Thoracic aorta (tissue), 2 donors: ENCODE results near the gene C16orf54. TPM values are rescaled to one million over a fixed set of nuclear protein-coding genes. Genes with fewer than 3 reads are reported as not detected.
"Not testable (repeated sequence)": the region's sequence is repeated elsewhere in the genome, so short reads cannot be mapped to it uniquely, and the experiment has no call there.

Source experiments
- ATAC-seq: fragments of 150-250 bp; one replicate; pipeline ENCODE4 v1.8.0; 2017; ENCODE audit warnings: low read depth; ENCODE audit not compliant: insufficient number of reproducible peaks, low FRiP score
- DNase-seq: peaks from one replicate; pipeline ENCODE4 v3.0.0-alpha.2; 2020; ENCODE audit warnings: low spot score
- H3K27ac ChIP-seq, 2 donors: fragments of 200-600 bp; sonication (generic); 1 replicate in 1 of 2; 2 replicates in 1 of 2; pipeline ENCODE4 v1.5.1; 2016; ENCODE audit warnings: mild to moderate bottlenecking in 2 of 2, moderate library complexity in 2 of 2
- H3K27me3 ChIP-seq: fragments of 200-600 bp; sonication (generic); replicated peaks from 2 replicates; pipeline ENCODE4 v1.6.0; 2016; ENCODE audit warnings: mild to moderate bottlenecking; ENCODE audit not compliant: insufficient read depth
- H3K36me3 ChIP-seq: fragments of 200-600 bp; sonication (generic); one replicate; pipeline ENCODE4 v1.5.1; 2016
- H3K4me1 ChIP-seq, 2 donors: fragments of 200-600 bp; sonication (generic); 1 replicate in 1 of 2; 2 replicates in 1 of 2; pipeline versions ENCODE4 v1.5.1 to v1.6.0; 2016; ENCODE audit warnings: low read depth in 2 of 2, mild to moderate bottlenecking in 1 of 2; ENCODE audit not compliant: control insufficient read depth in 1 of 2
- H3K4me3 ChIP-seq: fragments of 200-600 bp; sonication (generic); 2 replicates; pipeline ENCODE4 v1.5.1; 2016; ENCODE audit warnings: mild to moderate bottlenecking
- H3K9me3 ChIP-seq: fragments of 200-600 bp; sonication (generic); 2 replicates; pipeline ENCODE4 v1.5.1; 2016
- total RNA-seq, 2 donors: library from RNA; depleted of rRNA; stranded (reverse); fragments of >200 nt; gene quantifications; one replicate each; pipeline versions ENCODE4 v1.1.0 to v1.2.3, GENCODE V29; 2016
- TF ChIP-seq, protein P1 (sequence below): fragments of 200-600 bp; sonication (generic); IDR thresholded peaks from one replicate; pipeline ENCODE4 v1.5.1; 2019; ENCODE audit warnings: antibody characterized with exemption

C16orf54 gene
- total RNA-seq, 2 donors from 2014 or later = 2.8 to 3.4 TPM

DNA sequence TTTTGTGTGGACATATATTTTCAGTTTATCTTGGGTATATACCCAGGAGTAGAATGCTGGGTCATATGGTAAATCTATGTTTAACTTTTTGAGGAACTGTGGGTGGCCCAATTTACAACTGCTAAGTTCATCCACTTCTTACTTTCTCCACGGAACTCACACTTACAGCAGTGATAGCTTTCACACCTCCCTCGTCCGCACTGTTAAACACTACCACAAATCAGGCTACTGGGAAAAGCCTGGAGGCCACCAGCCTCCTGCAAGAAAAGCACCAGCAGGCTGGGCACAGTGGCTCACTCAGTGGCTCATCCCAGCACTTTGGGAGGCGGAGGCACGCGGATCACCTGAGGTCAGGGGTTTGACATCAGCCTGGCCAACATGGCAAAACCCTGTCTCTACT lies 17.5 kb upstream of the C16orf54 start:
- no peak overlapping the region for H3K27ac ChIP-seq
- DNase-seq = no peak
- TF ChIP-seq, protein P1, sequence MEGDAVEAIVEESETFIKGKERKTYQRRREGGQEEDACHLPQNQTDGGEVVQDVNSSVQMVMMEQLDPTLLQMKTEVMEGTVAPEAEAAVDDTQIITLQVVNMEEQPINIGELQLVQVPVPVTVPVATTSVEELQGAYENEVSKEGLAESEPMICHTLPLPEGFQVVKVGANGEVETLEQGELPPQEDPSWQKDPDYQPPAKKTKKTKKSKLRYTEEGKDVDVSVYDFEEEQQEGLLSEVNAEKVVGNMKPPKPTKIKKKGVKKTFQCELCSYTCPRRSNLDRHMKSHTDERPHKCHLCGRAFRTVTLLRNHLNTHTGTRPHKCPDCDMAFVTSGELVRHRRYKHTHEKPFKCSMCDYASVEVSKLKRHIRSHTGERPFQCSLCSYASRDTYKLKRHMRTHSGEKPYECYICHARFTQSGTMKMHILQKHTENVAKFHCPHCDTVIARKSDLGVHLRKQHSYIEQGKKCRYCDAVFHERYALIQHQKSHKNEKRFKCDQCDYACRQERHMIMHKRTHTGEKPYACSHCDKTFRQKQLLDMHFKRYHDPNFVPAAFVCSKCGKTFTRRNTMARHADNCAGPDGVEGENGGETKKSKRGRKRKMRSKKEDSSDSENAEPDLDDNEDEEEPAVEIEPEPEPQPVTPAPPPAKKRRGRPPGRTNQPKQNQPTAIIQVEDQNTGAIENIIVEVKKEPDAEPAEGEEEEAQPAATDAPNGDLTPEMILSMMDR = no peak
- H3K27me3 ChIP-seq = no peaks in the 10 kb centered on the region
- no peak overlapping the region for H3K4me3 ChIP-seq
- no peaks in the 10 kb centered on the region for H3K36me3 ChIP-seq
- no peak for ATAC-seq
- H3K9me3 ChIP-seq = no peaks in the 10 kb centered on the region
- no peaks in the 10 kb centered on the region for H3K4me1 ChIP-seq

DNA sequence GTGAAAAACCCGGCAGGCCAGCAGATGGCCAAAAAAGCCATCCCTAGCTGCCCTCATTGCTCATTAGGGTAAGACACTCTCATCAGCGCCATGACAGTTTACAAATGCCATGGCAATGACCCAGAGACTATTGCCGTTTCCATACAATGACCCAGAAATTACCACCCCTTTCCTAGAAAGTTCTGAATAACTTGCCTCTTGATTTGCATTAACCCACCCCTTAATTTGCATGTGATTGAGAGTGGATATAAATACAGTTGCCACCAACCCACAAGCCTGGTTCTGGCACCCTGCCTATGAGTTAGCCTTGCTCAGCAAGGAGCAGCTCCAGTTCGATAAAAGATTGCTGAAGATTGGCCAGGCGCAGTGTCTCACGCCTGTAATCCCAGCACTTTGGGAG lies 16.1 kb upstream of the C16orf54 start:
- no peaks in the 10 kb centered on the region for H3K36me3 ChIP-seq
- H3K27ac ChIP-seq = no peak overlapping the region
- no peak overlapping the region for H3K4me3 ChIP-seq
- H3K27me3 ChIP-seq = no peaks in the 10 kb centered on the region
- H3K4me1 ChIP-seq = no peaks in the 10 kb centered on the region
- DNase-seq = no peak
- no peak for ATAC-seq
- no peaks in the 10 kb centered on the region for H3K9me3 ChIP-seq
- TF ChIP-seq, protein P1 = no peak

DNA sequence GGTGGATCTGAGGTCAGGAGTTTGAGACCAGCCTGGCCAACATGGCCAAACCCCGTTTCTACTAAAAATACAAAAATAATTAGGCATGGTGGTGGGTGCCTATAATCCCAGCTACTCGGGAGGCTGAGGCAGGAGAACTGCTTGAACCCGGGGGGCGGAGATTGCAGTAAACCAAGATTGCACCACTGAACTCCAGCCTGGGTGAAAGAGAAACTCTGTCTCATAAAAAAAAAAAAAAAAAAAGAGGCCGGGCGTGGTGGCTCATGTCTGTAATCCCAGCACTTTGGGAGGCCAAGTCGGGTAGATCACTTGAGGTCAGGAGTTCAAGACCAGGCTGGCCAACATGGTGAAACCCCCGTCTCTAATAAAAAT lies 15.5 kb upstream of the C16orf54 start:
- H3K27ac ChIP-seq = not testable (repeated sequence)

DNA sequence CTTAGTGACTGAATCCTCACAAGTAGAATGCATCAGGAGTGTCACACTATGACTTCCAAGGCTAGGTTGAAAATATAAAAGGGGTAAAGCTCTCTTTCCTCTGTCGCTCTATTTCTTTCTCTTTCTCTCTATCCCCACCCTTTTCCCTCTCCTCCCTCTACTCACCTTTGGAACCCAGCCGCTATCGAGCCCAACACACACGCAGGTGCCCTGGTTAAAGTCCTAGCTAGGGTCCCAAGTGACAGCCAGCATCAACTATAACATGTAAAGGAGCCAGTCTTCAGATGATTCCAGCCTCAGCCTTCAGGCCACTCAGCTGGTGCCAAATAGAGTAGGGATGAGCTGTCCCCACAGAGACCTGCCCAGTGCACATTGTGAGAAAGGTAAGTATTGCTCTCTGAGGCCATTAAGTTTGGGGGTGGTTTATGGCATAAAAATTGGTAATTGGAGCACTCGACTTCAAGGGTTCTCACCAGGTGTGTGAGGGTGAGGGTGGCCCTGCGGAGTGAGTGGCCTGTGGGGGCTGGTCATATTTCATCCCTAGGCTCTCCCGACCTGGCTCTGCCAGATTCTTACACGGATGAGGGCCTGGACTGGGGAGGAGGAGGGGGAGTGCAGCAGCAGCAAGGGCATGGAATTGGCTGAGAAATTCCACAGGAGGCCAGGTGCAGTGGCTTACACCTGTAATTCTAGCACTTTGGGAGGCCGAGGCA lies 14.9 kb upstream of the C16orf54 start:
- ATAC-seq = no peak
- H3K27me3 ChIP-seq = no peaks in the 10 kb centered on the region
- TF ChIP-seq, protein P1 = no peak

More for the DNA sequence above, 15.5 kb upstream of the C16orf54 start:
- not testable (repeated sequence) for ATAC-seq, DNase-seq, H3K36me3 ChIP-seq, H3K9me3 ChIP-seq, H3K4me1 ChIP-seq, H3K27me3 ChIP-seq, H3K4me3 ChIP-seq

DNA sequence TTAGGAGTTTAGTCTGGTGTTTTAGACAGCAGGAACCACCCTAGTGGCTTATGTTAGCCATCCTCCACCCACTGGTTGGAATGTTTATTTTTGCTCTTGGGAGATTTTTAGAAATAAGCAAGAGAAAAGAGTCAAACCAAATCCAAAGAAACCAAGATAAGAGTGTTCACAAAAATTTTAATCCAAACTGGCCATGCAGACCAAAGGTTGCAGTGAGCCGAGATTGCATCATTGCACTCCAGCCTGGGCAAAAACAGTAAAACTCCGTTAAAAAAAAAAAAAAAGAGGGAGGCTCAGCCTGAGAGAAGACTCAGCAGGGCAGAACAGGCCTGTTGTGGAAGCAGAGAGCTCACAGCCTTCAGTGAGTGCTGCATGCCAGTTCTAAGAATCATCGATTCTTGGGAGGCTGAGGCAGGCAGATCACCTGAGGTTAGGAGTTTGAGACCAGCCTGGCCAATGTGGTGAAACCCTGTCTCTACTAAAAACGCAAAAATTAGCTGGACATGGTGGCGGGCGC lies 12.2 kb upstream of the C16orf54 start:
- ATAC-seq = no peak
- Histone ChIP-seq H3K4me1 (no peaks in the 10 kb centered on the region), H3K4me3 (no peak overlapping the region)

More for the DNA sequence above, 14.9 kb upstream of the C16orf54 start:
- no peaks in the 10 kb centered on the region for H3K36me3 ChIP-seq
- no peak for DNase-seq
- no peak overlapping the region for H3K27ac ChIP-seq
- H3K4me3 ChIP-seq = no peak overlapping the region
- H3K4me1 ChIP-seq = no peaks in the 10 kb centered on the region
- no peaks in the 10 kb centered on the region for H3K9me3 ChIP-seq

DNA sequence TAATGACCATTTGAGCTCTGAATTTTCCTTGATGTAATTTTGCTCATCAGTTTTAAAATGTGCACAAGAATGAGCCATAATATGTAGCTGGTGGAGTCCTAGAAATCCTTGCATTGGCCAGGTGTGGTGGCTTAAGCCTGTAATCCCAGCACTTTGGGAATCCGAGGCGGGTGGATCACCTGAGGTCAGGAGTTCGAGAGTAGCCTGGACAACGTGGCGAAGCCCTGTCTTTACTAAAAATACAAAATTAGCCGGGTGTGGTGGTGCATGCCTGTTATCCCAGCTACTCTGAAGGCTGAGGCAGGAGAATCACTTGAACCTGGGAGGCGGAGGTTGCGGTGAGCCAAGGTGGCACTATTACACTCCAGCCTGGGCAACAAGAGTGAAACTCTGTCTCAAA lies 11.3 kb upstream of the C16orf54 start:
- not testable (repeated sequence) for H3K27me3 ChIP-seq, DNase-seq

More for the DNA sequence above, 12.2 kb upstream of the C16orf54 start:
- no peak for DNase-seq
- H3K9me3 ChIP-seq = no peaks in the 10 kb centered on the region
- H3K36me3 ChIP-seq = no peaks in the 10 kb centered on the region
- peak overlapping the region in 1 of 2 donors; percentile 44 for H3K27ac ChIP-seq
- no peaks in the 10 kb centered on the region for H3K27me3 ChIP-seq
- TF ChIP-seq, protein P1 = no peak

More for the DNA sequence above, 11.3 kb upstream of the C16orf54 start:
- not testable (repeated sequence) for H3K36me3 ChIP-seq, H3K4me3 ChIP-seq, H3K4me1 ChIP-seq, H3K9me3 ChIP-seq, ATAC-seq, H3K27ac ChIP-seq
